ENCODE results near the gene ADPRS. TPM values are rescaled to one million over a fixed set of nuclear protein-coding genes. Genes with fewer than 3 reads are reported as not detected.

The ADPRS gene
- total RNA-seq, 5 donors from 2014 or later (not counting 1 experiment from before 2014, with no cell fraction given) = 19.0 to 30.2 (median 28.1) TPM

- Histone ChIP-seq H3K36me3 (ENCODE audit: control insufficient read depth in 2 of 2, extremely low read depth in 1 of 2, insufficient read depth in 1 of 2, low read length in 1 of 2) (no peaks in the 10 kb centered on the region), H3K27me3 (replicated peaks in 1 of 2; ENCODE audit: control insufficient read depth in 2 of 2, extremely low read depth in 1 of 2, insufficient read depth in 2 of 2, low read length in 1 of 2) (no peaks in the 10 kb centered on the region), H3K4me3 (ENCODE audit: control insufficient read depth in 1 of 2, extremely low read depth in 1 of 2, low read length in 1 of 2) (no peak overlapping the region), H3K9me3 (no peaks in the 10 kb centered on the region), H3K4me1 (ENCODE audit: control insufficient read depth in 1 of 2, extremely low read depth in 1 of 2, insufficient read depth in 2 of 2, low read length in 2 of 2) (no peaks in the 10 kb centered on the region), H3K27ac (ENCODE audit: low read length) (no peak overlapping the region)
- Mint-ChIP-seq H3K9me3 (no peaks in the 10 kb centered on the region), H3K27me3 (no peaks in the 10 kb centered on the region), H3K27ac (no peak overlapping the region), H3K36me3 (no peaks in the 10 kb centered on the region), H3K4me1 (no peaks in the 10 kb centered on the region), H3K4me3 (no peak overlapping the region)
- ATAC-seq (replicated peaks in 1 of 4) (no peak), DNase-seq (no peak)
- CTCF ChIA-PET = interaction anchor here in 1 of 2 donors (1.0 kb wide), 1 partner anchor 34 kb away, joined by 3 read pairs; no protein-coding TSS in a partner anchor
- POLR2A ChIA-PET = no interaction called here
These were observed 20.8 kb upstream of the ADPRS start for GRCh38 chr1:36067871-36068270.

GRCh38 chr1:36068866-36069265 is 19.8 kb upstream of the ADPRS start:
- Mint-ChIP-seq H3K27ac (no peak overlapping the region), H3K27me3 (no peaks in the 10 kb centered on the region), H3K36me3 (no peaks in the 10 kb centered on the region), H3K4me3 (no peak overlapping the region), H3K9me3 (no peaks in the 10 kb centered on the region), H3K4me1 (no peaks in the 10 kb centered on the region)
- ChIA-PET POLR2A (no interaction called here), CTCF (no interaction called here)
- no peak overlapping the region for H3K4me3 ChIP-seq (ENCODE audit: control insufficient read depth in 1 of 2, extremely low read depth in 1 of 2, low read length in 1 of 2)
- H3K4me1 ChIP-seq (ENCODE audit: control insufficient read depth in 1 of 2, extremely low read depth in 1 of 2, insufficient read depth in 2 of 2, low read length in 2 of 2) = no peaks in the 10 kb centered on the region
- ATAC-seq (replicated peaks in 1 of 4) = no peak
- H3K27ac ChIP-seq (ENCODE audit: low read length) = no peak overlapping the region
- H3K9me3 ChIP-seq = no peaks in the 10 kb centered on the region
- no CpG with 5 or more reads among the region's 2 CpGs for WGBS (ENCODE audit: insufficient coverage)
- no peak for DNase-seq
- H3K27me3 ChIP-seq (replicated peaks in 1 of 2; ENCODE audit: control insufficient read depth in 2 of 2, extremely low read depth in 1 of 2, insufficient read depth in 2 of 2, low read length in 1 of 2) = no peaks in the 10 kb centered on the region
- no peaks in the 10 kb centered on the region for H3K36me3 ChIP-seq (ENCODE audit: control insufficient read depth in 2 of 2, extremely low read depth in 1 of 2, insufficient read depth in 1 of 2, low read length in 1 of 2)

- no peaks in the 10 kb centered on the region for H3K4me1 Mint-ChIP-seq
- Histone ChIP-seq H3K4me3 (ENCODE audit: control insufficient read depth in 1 of 2, extremely low read depth in 1 of 2, low read length in 1 of 2) (no peak overlapping the region), H3K36me3 (ENCODE audit: control insufficient read depth in 2 of 2, extremely low read depth in 1 of 2, insufficient read depth in 1 of 2, low read length in 1 of 2) (no peaks in the 10 kb centered on the region), H3K4me1 (ENCODE audit: control insufficient read depth in 1 of 2, extremely low read depth in 1 of 2, insufficient read depth in 2 of 2, low read length in 2 of 2) (no peaks in the 10 kb centered on the region), H3K27me3 (replicated peaks in 1 of 2; ENCODE audit: control insufficient read depth in 2 of 2, extremely low read depth in 1 of 2, insufficient read depth in 2 of 2, low read length in 1 of 2) (no peaks in the 10 kb centered on the region), H3K27ac (ENCODE audit: low read length) (no peak overlapping the region), H3K9me3 (no peaks in the 10 kb centered on the region)
- no CpG with 5 or more reads among the region's 2 CpGs for WGBS (ENCODE audit: insufficient coverage)
- no peaks in the 10 kb centered on the region for H3K9me3 Mint-ChIP-seq
- ChIA-PET POLR2A (no interaction called here), CTCF (no interaction called here)
- ATAC-seq (replicated peaks in 1 of 4) (no peak), DNase-seq (no peak)
- H3K4me3 Mint-ChIP-seq = no peak overlapping the region
- H3K36me3 Mint-ChIP-seq = no peaks in the 10 kb centered on the region
- H3K27me3 Mint-ChIP-seq = no peaks in the 10 kb centered on the region
- H3K27ac Mint-ChIP-seq = no peak overlapping the region
These were observed 18.3 kb upstream of the ADPRS start for GRCh38 chr1:36070349-36070748.

- 61% methylated on average over 3 of the region's 4 CpGs for WGBS (ENCODE audit: insufficient coverage)
- Histone ChIP-seq H3K36me3 (ENCODE audit: control insufficient read depth in 2 of 2, extremely low read depth in 1 of 2, insufficient read depth in 1 of 2, low read length in 1 of 2) (no peaks in the 10 kb centered on the region), H3K4me3 (ENCODE audit: control insufficient read depth in 1 of 2, extremely low read depth in 1 of 2, low read length in 1 of 2) (no peak overlapping the region), H3K27ac (ENCODE audit: low read length) (no peak overlapping the region), H3K9me3 (no peaks in the 10 kb centered on the region), H3K27me3 (replicated peaks in 1 of 2; ENCODE audit: control insufficient read depth in 2 of 2, extremely low read depth in 1 of 2, insufficient read depth in 2 of 2, low read length in 1 of 2) (peaks cover 0 to 7% of the 10 kb centered on the region in 2 experiments), H3K4me1 (ENCODE audit: control insufficient read depth in 1 of 2, extremely low read depth in 1 of 2, insufficient read depth in 2 of 2, low read length in 2 of 2) (no peaks in the 10 kb centered on the region)
- ChIA-PET POLR2A (no interaction called here), CTCF (no interaction called here)
- H3K27me3 Mint-ChIP-seq = peaks cover 4 to 9% of the 10 kb centered on the region in 2 donors
- H3K4me3 Mint-ChIP-seq = no peak overlapping the region
- no peak for DNase-seq
- H3K9me3 Mint-ChIP-seq = no peaks in the 10 kb centered on the region
- H3K27ac Mint-ChIP-seq = no peak overlapping the region
- ATAC-seq (replicated peaks in 1 of 4) = no peak
- no peaks in the 10 kb centered on the region for H3K36me3 Mint-ChIP-seq
- no peaks in the 10 kb centered on the region for H3K4me1 Mint-ChIP-seq
These were observed 11.6 kb upstream of the ADPRS start for GRCh38 chr1:36076979-36077573.

- CTCF ChIA-PET = no interaction called here
- no peak for ATAC-seq (replicated peaks in 1 of 4)
- no peak overlapping the region for H3K4me3 ChIP-seq (ENCODE audit: control insufficient read depth in 1 of 2, extremely low read depth in 1 of 2, low read length in 1 of 2)
- no peaks in the 10 kb centered on the region for H3K36me3 ChIP-seq (ENCODE audit: control insufficient read depth in 2 of 2, extremely low read depth in 1 of 2, insufficient read depth in 1 of 2, low read length in 1 of 2)
- H3K27ac ChIP-seq (ENCODE audit: low read length) = no peak overlapping the region
- no peaks in the 10 kb centered on the region for H3K36me3 Mint-ChIP-seq
- DNase-seq = no peak
- H3K4me3 Mint-ChIP-seq = no peak overlapping the region
- H3K27me3 Mint-ChIP-seq = peaks cover 14 to 27% of the 10 kb centered on the region in 2 donors
- H3K4me1 ChIP-seq (ENCODE audit: control insufficient read depth in 1 of 2, extremely low read depth in 1 of 2, insufficient read depth in 2 of 2, low read length in 2 of 2) = peaks cover 0 to 7% of the 10 kb centered on the region in 2 experiments
- H3K9me3 Mint-ChIP-seq = no peaks in the 10 kb centered on the region
- no peaks in the 10 kb centered on the region for H3K9me3 ChIP-seq
- H3K27me3 ChIP-seq (replicated peaks in 1 of 2; ENCODE audit: control insufficient read depth in 2 of 2, extremely low read depth in 1 of 2, insufficient read depth in 2 of 2, low read length in 1 of 2) = peaks cover 0 to 32% of the 10 kb centered on the region in 2 experiments
- H3K27ac Mint-ChIP-seq = no peak overlapping the region
- POLR2A ChIA-PET = interaction anchor here in 1 of 2 donors (0.7 kb wide), 1 partner anchor 1431 kb away, joined by 3 read pairs; no protein-coding TSS in a partner anchor
- peaks cover 0 to 3% (median 2%) of the 10 kb centered on the region in 3 donors for H3K4me1 Mint-ChIP-seq
- no CpG with 5 or more reads among the region's 3 CpGs for WGBS (ENCODE audit: insufficient coverage)
These were observed 8.5 kb upstream of the ADPRS start for GRCh38 chr1:36080236-36080635.

- H3K9me3 ChIP-seq = no peaks in the 10 kb centered on the region
- no peak overlapping the region for H3K27ac ChIP-seq (ENCODE audit: low read length)
- ATAC-seq (replicated peaks in 1 of 4) = no peak
- Mint-ChIP-seq H3K9me3 (no peaks in the 10 kb centered on the region), H3K4me3 (no peak overlapping the region), H3K36me3 (no peaks in the 10 kb centered on the region), H3K27ac (no peak overlapping the region), H3K4me1 (peaks cover 0 to 3% (median 2%) of the 10 kb centered on the region in 3 donors), H3K27me3 (peaks cover 15 to 32% of the 10 kb centered on the region in 2 donors)
- no peak overlapping the region for H3K4me3 ChIP-seq (ENCODE audit: control insufficient read depth in 1 of 2, extremely low read depth in 1 of 2, low read length in 1 of 2)
- WGBS (ENCODE audit: insufficient coverage) = 92% methylated on average over 2 of the region's 6 CpGs
- DNase-seq = no peak
- H3K36me3 ChIP-seq (ENCODE audit: control insufficient read depth in 2 of 2, extremely low read depth in 1 of 2, insufficient read depth in 1 of 2, low read length in 1 of 2) = no peaks in the 10 kb centered on the region
- CTCF ChIA-PET = no interaction called here
- H3K27me3 ChIP-seq (replicated peaks in 1 of 2; ENCODE audit: control insufficient read depth in 2 of 2, extremely low read depth in 1 of 2, insufficient read depth in 2 of 2, low read length in 1 of 2) = peaks cover 0 to 38% of the 10 kb centered on the region in 2 experiments
- H3K4me1 ChIP-seq (ENCODE audit: control insufficient read depth in 1 of 2, extremely low read depth in 1 of 2, insufficient read depth in 2 of 2, low read length in 2 of 2) = peaks cover 0 to 7% of the 10 kb centered on the region in 2 experiments
- POLR2A ChIA-PET = no interaction called here
These were observed 7.9 kb upstream of the ADPRS start for GRCh38 chr1:36080801-36081200.

Measured in T-cell (primary cell).